HAP-1 (cell line): ENCODE results near the gene NME3.

Source experiments
- DNase-seq, 2 experiments: peaks; one replicate each; pipeline ENCODE4 v3.0.0-alpha.2; 2016 to 2020; ENCODE audit warnings: low spot score in 2 of 2
- H3K27me3 ChIP-seq: fragments of 250-450 bp; sonication (Bioruptor Pico); 2 replicates; pipeline ENCODE4 v1.5.1; 2020; ENCODE audit warnings: low read depth, mild to moderate bottlenecking, moderate library complexity
- H3K36me3 ChIP-seq: fragments of 250-450 bp; sonication (Bioruptor Pico); replicated peaks from 2 replicates; pipeline ENCODE4 v1.5.1; 2020; ENCODE audit warnings: mild to moderate bottlenecking
- H3K4me1 ChIP-seq: fragments of 250-450 bp; sonication (Bioruptor Pico); 2 replicates; pipeline ENCODE4 v1.5.1; 2020; ENCODE audit warnings: mild to moderate bottlenecking
- H3K4me3 ChIP-seq: fragments of 250-450 bp; sonication (Bioruptor Pico); 2 replicates; pipeline ENCODE4 v1.5.1; 2020; ENCODE audit warnings: mild to moderate bottlenecking, moderate library complexity
- H3K9me3 ChIP-seq: fragments of 250-450 bp; sonication (Bioruptor Pico); 2 replicates; pipeline ENCODE4 v1.5.1; 2020; ENCODE audit warnings: mild to moderate bottlenecking, moderate library complexity
- in situ Hi-C: fragments of 300-500 bp; cut with MboI; formaldehyde crosslinking; loops from 3 replicates; pipeline ENCODE4 v1.14.3; 2020; ENCODE audit warnings: low sequenced_read_pairs, inconsistent platforms, mixed read lengths

The NME3 gene

GRCh38 chr16:1764971-1765370 lies 6.4 kb downstream of the NME3 start:
- in situ Hi-C loops = no loop called here
- Histone ChIP-seq H3K36me3 (peaks cover 50% of the 10 kb centered on the region), H3K4me1 (no peaks in the 10 kb centered on the region)

GRCh38 chr16:1763521-1764511 lies 7.5 kb downstream of the NME3 start:
- Histone ChIP-seq H3K9me3 (no peaks in the 10 kb centered on the region), H3K36me3 (peaks cover 39% of the 10 kb centered on the region), H3K4me1 (no peaks in the 10 kb centered on the region), H3K4me3 (no peak overlapping the region), H3K27me3 (no peaks in the 10 kb centered on the region)
- in situ Hi-C loops = no loop called here
- peak in 1 of 2 experiments; percentile 59 for DNase-seq

More at GRCh38 chr16:1764971-1765370, 6.4 kb downstream of the NME3 start:
- Histone ChIP-seq H3K4me3 (no peak overlapping the region), H3K9me3 (no peaks in the 10 kb centered on the region), H3K27me3 (no peaks in the 10 kb centered on the region)
- DNase-seq = no peak

GRCh38 chr16:1762879-1763520 lies 8.3 kb downstream of the NME3 start:
- H3K4me3 ChIP-seq = no peak overlapping the region
- in situ Hi-C loops = no loop called here
- H3K36me3 ChIP-seq = peaks cover 34% of the 10 kb centered on the region

GRCh38 chr16:1762196-1762878 lies 9.0 kb downstream of the NME3 start:
- peaks cover 27% of the 10 kb centered on the region for H3K36me3 ChIP-seq
- H3K4me1 ChIP-seq = no peaks in the 10 kb centered on the region
- DNase-seq = no peak
- no peaks in the 10 kb centered on the region for H3K27me3 ChIP-seq
- no peak overlapping the region for H3K4me3 ChIP-seq
- no peaks in the 10 kb centered on the region for H3K9me3 ChIP-seq
- in situ Hi-C loops = no loop called here

More at GRCh38 chr16:1762879-1763520, 8.3 kb downstream of the NME3 start:
- Histone ChIP-seq H3K4me1 (no peaks in the 10 kb centered on the region), H3K9me3 (no peaks in the 10 kb centered on the region), H3K27me3 (no peaks in the 10 kb centered on the region)
- no peak for DNase-seq

- DNase-seq = no peak
- Histone ChIP-seq H3K27me3 (no peaks in the 10 kb centered on the region), H3K4me1 (no peaks in the 10 kb centered on the region), H3K9me3 (no peaks in the 10 kb centered on the region), H3K4me3 (no peak overlapping the region), H3K36me3 (peaks cover 24% of the 10 kb centered on the region)
- in situ Hi-C loops = no loop called here
Measured at GRCh38 chr16:1761751-1762150, 9.6 kb downstream of the NME3 start.

GRCh38 chr16:1760911-1761310 lies 10.4 kb downstream of the NME3 start:
- DNase-seq = no peak
- Histone ChIP-seq H3K9me3 (no peaks in the 10 kb centered on the region), H3K36me3 (peaks cover 17% of the 10 kb centered on the region), H3K4me1 (no peaks in the 10 kb centered on the region), H3K27me3 (no peaks in the 10 kb centered on the region), H3K4me3 (no peak overlapping the region)
- in situ Hi-C loops = no loop called here

GRCh38 chr16:1759511-1759910 lies 11.8 kb downstream of the NME3 start:
- Histone ChIP-seq H3K9me3 (no peaks in the 10 kb centered on the region), H3K27me3 (no peaks in the 10 kb centered on the region), H3K4me1 (no peaks in the 10 kb centered on the region), H3K4me3 (no peak overlapping the region), H3K36me3 (peaks cover 11% of the 10 kb centered on the region)
- in situ Hi-C loops = no loop called here
- DNase-seq = no peak

GRCh38 chr16:1758923-1759322 lies 12.4 kb downstream of the NME3 start:
- DNase-seq = no peak
- H3K36me3 ChIP-seq = peaks cover 9% of the 10 kb centered on the region

GRCh38 chr16:1757714-1758461 lies 13.5 kb downstream of the NME3 start:
- DNase-seq = no peak
- Histone ChIP-seq H3K9me3 (no peaks in the 10 kb centered on the region), H3K4me3 (no peak overlapping the region), H3K27me3 (no peaks in the 10 kb centered on the region), H3K36me3 (peaks cover 8% of the 10 kb centered on the region), H3K4me1 (no peaks in the 10 kb centered on the region)
- in situ Hi-C loops = no loop called here

More at GRCh38 chr16:1758923-1759322, 12.4 kb downstream of the NME3 start:
- H3K4me3 ChIP-seq = no peak overlapping the region
- in situ Hi-C loops = no loop called here
- H3K4me1 ChIP-seq = no peaks in the 10 kb centered on the region
- H3K9me3 ChIP-seq = no peaks in the 10 kb centered on the region
- H3K27me3 ChIP-seq = no peaks in the 10 kb centered on the region

GRCh38 chr16:1754204-1754603 lies 17.1 kb downstream of the NME3 start:
- no peak overlapping the region for H3K4me3 ChIP-seq
- no peaks in the 10 kb centered on the region for H3K9me3 ChIP-seq
- H3K36me3 ChIP-seq = peaks cover 21% of the 10 kb centered on the region
- no peaks in the 10 kb centered on the region for H3K4me1 ChIP-seq
- no peak for DNase-seq
- no peaks in the 10 kb centered on the region for H3K27me3 ChIP-seq
- in situ Hi-C loops = no loop called here

- Histone ChIP-seq H3K36me3 (peaks cover 21% of the 10 kb centered on the region), H3K4me1 (no peaks in the 10 kb centered on the region), H3K27me3 (no peaks in the 10 kb centered on the region), H3K9me3 (no peaks in the 10 kb centered on the region), H3K4me3 (no peak overlapping the region)
- in situ Hi-C loops = no loop called here
- no peak for DNase-seq
Measured at GRCh38 chr16:1752853-1753252, 18.5 kb downstream of the NME3 start.

- Histone ChIP-seq H3K4me3 (no peak overlapping the region), H3K27me3 (no peaks in the 10 kb centered on the region), H3K36me3 (peaks cover 21% of the 10 kb centered on the region), H3K9me3 (no peaks in the 10 kb centered on the region), H3K4me1 (no peaks in the 10 kb centered on the region)
- in situ Hi-C loops = no loop called here
- DNase-seq = no peak
Measured at GRCh38 chr16:1751946-1752345, 19.4 kb downstream of the NME3 start.
